ENCODE measurements around the gene OSBPL6.
"Not testable (repeated sequence)": the region's sequence is repeated elsewhere in the genome, so short reads cannot be mapped to it uniquely, and the experiment has no call there.

Gene OSBPL6

GRCh38 chr2:178315078-178315477, 120.8 kb downstream of the OSBPL6 start:
- DNase-seq: no peak

GRCh38 chr2:178315488-178315948, 121.2 kb downstream of the OSBPL6 start:
- DNase-seq: no peak

- no peak for DNase-seq
Measured at GRCh38 chr2:178317811-178318210, 123.5 kb downstream of the OSBPL6 start.

GRCh38 chr2:178320011-178320585, 125.8 kb downstream of the OSBPL6 start:
- DNase-seq: no peak

- no peak for DNase-seq
Measured at GRCh38 chr2:178322068-178322467, 127.8 kb downstream of the OSBPL6 start.

- not testable (repeated sequence) for DNase-seq
Measured at GRCh38 chr2:178323331-178323730, 129.0 kb downstream of the OSBPL6 start.

- DNase-seq: no peak
Measured at GRCh38 chr2:178324077-178324476, 129.8 kb downstream of the OSBPL6 start.

- no peak for DNase-seq
Measured at GRCh38 chr2:178325268-178325667, 131.0 kb downstream of the OSBPL6 start.

GRCh38 chr2:178327516-178327915, 133.2 kb downstream of the OSBPL6 start:
- DNase-seq: no peak

- DNase-seq: no peak
Measured at GRCh38 chr2:178328037-178328436, 133.7 kb downstream of the OSBPL6 start.

GRCh38 chr2:178330175-178331017, 136.1 kb downstream of the OSBPL6 start:
- DNase-seq: peak; percentile 61

- peak; percentile 20 for DNase-seq
Measured at GRCh38 chr2:178331474-178332432, 137.4 kb downstream of the OSBPL6 start.

GRCh38 chr2:178333851-178334250, 139.5 kb downstream of the OSBPL6 start:
- DNase-seq: no peak

GRCh38 chr2:178335230-178335629, 140.9 kb downstream of the OSBPL6 start:
- DNase-seq: no peak

GRCh38 chr2:178344121-178344520, 149.8 kb downstream of the OSBPL6 start:
- no peak for DNase-seq

GRCh38 chr2:178345951-178346350, 151.6 kb downstream of the OSBPL6 start:
- no peak for DNase-seq

- no peak for DNase-seq
Measured at GRCh38 chr2:178350051-178350450, 155.7 kb downstream of the OSBPL6 start.

GRCh38 chr2:178357704-178358103, 163.4 kb downstream of the OSBPL6 start:
- DNase-seq: not testable (repeated sequence)

- DNase-seq: no peak
Measured at GRCh38 chr2:178359192-178359912, 165.0 kb downstream of the OSBPL6 start.

GRCh38 chr2:178361588-178361987, 167.3 kb downstream of the OSBPL6 start:
- no peak for DNase-seq

- DNase-seq: no peak
Measured at GRCh38 chr2:178363252-178363651, 168.9 kb downstream of the OSBPL6 start.

- DNase-seq: no peak
Measured at GRCh38 chr2:178365116-178365515, 170.8 kb downstream of the OSBPL6 start.
